ENCODE results near the gene FXYD2.

FXYD2 gene

DNA sequence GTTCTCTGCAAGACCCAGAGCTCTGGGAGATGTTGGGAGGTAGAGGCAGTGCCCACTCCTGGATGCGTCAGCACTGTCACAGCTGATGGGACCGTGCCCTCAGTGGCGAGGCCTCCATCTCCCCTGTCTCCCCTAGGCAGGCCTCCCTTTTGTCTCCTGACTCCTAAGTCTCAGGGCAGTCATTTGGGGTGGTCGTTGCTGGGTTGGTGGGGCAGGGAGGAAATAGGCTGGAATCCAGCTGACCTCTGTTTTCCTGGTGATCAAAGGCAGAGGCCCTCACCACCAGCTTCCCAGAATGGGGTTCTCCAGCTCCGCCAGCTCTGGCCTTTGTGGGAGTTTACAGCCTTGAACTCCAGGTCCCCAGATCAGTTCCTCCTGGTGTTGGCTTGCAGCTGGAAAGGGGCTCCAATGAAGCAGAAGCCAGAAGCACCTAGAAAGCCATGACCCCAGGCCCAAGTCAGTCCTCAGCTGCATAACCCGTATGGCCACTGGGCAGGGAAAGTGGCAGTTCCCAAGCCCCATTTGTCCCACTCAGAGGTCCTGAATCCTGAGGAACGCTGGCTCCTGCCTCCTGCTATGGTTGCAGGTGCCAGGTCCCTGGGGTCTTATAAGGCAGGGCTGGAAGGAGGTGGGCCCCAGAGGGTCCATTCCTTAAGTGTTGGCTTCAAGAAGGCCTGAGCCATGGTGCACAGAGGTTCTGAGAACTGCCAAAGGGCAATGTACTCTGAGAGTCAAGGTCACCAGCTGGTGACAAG is 7.3 kb upstream of the FXYD2 start:
- H3K36me3 Mint-ChIP-seq (ENCODE audit: low read depth): no peaks in the 10 kb centered on the region
- no peak overlapping the region for H3K4me3 Mint-ChIP-seq
- peaks cover 3% of the 10 kb centered on the region for H3K27me3 Mint-ChIP-seq (ENCODE audit: low read depth)
- TF ChIP-seq, protein P1, sequence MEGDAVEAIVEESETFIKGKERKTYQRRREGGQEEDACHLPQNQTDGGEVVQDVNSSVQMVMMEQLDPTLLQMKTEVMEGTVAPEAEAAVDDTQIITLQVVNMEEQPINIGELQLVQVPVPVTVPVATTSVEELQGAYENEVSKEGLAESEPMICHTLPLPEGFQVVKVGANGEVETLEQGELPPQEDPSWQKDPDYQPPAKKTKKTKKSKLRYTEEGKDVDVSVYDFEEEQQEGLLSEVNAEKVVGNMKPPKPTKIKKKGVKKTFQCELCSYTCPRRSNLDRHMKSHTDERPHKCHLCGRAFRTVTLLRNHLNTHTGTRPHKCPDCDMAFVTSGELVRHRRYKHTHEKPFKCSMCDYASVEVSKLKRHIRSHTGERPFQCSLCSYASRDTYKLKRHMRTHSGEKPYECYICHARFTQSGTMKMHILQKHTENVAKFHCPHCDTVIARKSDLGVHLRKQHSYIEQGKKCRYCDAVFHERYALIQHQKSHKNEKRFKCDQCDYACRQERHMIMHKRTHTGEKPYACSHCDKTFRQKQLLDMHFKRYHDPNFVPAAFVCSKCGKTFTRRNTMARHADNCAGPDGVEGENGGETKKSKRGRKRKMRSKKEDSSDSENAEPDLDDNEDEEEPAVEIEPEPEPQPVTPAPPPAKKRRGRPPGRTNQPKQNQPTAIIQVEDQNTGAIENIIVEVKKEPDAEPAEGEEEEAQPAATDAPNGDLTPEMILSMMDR (IDR thresholded peaks at IDR 0.05; ENCODE audit: unreplicated experiment in 3 of 3): no peak
- peak overlapping the region in 2 of 3 experiments; percentile 74 to 99 for H3K27ac Mint-ChIP-seq
- H3K9me3 Mint-ChIP-seq: no peaks in the 10 kb centered on the region
- H3K4me1 Mint-ChIP-seq: peaks cover 40% of the 10 kb centered on the region

DNA sequence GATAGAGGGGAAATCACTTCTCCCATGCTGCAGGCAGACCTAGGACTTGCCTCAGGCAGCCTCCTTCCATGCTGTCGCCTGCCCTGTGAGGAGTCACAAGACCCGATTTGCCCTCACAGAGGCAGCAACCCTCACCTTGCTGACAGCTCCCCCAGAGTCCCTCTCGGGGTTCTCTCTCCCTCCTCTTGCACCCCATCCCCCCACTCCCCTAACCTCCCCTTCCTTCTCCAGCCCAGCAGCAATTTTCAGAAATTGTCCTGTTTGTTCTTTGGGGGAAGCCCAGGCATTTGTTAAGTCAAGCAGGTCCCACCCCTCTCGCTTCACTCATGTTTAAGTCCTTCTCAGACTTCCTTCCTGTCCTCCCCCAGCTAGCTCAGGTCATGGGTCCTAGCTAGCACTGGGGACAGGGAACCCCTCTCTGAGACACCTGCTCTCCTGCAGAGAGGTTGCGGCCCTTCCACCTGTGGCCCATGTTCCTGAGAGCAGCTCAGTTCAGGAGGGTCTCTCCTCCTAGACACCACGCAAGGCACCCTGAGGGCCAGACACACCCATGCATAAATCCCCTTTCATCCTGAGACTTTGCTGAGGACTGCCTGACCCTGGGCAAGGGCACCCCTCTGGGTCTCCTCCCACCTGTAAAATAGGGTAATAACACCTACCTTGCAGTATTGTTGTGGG is 6.3 kb upstream of the FXYD2 start:
- Mint-ChIP-seq H3K36me3 (ENCODE audit: low read depth) (no peaks in the 10 kb centered on the region), H3K4me3 (no peak overlapping the region), H3K4me1 (peaks cover 48% of the 10 kb centered on the region), H3K27me3 (ENCODE audit: low read depth) (peaks cover 9% of the 10 kb centered on the region), H3K9me3 (no peaks in the 10 kb centered on the region), H3K27ac (peak overlapping the region; percentile 74 to 91 (median 76))
- TF ChIP-seq, protein P1 (IDR thresholded peaks at IDR 0.05; ENCODE audit: unreplicated experiment in 3 of 3): no peak

DNA sequence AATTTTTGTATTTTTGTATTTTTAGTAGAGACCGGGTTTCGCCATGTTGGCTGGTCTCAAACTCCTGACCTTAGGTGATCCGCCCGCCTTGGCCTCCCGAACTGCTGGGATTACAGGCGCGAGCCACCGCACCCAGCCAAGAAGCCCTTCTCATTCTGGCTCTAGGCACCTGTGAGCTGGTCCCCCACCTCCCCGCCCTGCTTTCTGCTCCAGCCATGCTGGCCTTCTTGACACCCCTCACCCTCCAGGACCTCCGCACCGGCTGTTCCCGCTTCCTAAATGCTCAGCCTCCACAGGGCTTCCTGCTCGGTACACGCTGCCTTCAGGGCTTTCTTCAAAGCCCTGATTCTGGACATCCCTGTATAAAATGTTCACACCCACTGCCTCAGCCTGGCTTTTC is 5.5 kb upstream of the FXYD2 start:
- Mint-ChIP-seq H3K9me3 (no peaks in the 10 kb centered on the region), H3K4me1 (peaks cover 53% of the 10 kb centered on the region), H3K4me3 (no peak overlapping the region), H3K27ac (peak overlapping the region; percentile 74 to 91 (median 76)), H3K27me3 (ENCODE audit: low read depth) (peaks cover 12% of the 10 kb centered on the region), H3K36me3 (ENCODE audit: low read depth) (no peaks in the 10 kb centered on the region)
- TF ChIP-seq, protein P1 (IDR thresholded peaks at IDR 0.05; ENCODE audit: unreplicated experiment in 3 of 3): no peak

DNA sequence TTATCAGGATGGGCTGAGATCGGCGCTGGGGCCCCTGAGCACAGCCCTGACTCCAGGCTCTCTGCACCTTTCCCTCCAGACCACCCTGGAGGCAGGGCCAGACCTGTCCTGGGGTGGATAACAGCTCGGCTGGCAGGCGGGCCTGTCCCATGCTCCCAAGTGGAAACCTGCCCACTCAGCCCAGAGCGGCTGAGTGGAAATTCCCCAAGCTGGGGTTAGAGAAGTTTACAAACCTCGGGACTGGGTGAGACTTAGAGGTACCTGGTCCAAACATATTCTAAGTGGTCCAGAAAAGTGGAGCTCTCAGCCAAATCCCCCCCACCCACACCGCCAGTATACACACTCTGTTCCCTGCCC is 4.8 kb upstream of the FXYD2 start:
- TF ChIP-seq, protein P1 (IDR thresholded peaks at IDR 0.05; ENCODE audit: unreplicated experiment in 3 of 3): no peak
- no peak overlapping the region for H3K4me3 Mint-ChIP-seq
- peaks cover 58% of the 10 kb centered on the region for H3K4me1 Mint-ChIP-seq
- peak overlapping the region in 1 of 3 experiments; percentile 27 for H3K27ac Mint-ChIP-seq
- H3K27me3 Mint-ChIP-seq (ENCODE audit: low read depth): peaks cover 12% of the 10 kb centered on the region
- H3K36me3 Mint-ChIP-seq (ENCODE audit: low read depth): no peaks in the 10 kb centered on the region
- H3K9me3 Mint-ChIP-seq: no peaks in the 10 kb centered on the region

DNA sequence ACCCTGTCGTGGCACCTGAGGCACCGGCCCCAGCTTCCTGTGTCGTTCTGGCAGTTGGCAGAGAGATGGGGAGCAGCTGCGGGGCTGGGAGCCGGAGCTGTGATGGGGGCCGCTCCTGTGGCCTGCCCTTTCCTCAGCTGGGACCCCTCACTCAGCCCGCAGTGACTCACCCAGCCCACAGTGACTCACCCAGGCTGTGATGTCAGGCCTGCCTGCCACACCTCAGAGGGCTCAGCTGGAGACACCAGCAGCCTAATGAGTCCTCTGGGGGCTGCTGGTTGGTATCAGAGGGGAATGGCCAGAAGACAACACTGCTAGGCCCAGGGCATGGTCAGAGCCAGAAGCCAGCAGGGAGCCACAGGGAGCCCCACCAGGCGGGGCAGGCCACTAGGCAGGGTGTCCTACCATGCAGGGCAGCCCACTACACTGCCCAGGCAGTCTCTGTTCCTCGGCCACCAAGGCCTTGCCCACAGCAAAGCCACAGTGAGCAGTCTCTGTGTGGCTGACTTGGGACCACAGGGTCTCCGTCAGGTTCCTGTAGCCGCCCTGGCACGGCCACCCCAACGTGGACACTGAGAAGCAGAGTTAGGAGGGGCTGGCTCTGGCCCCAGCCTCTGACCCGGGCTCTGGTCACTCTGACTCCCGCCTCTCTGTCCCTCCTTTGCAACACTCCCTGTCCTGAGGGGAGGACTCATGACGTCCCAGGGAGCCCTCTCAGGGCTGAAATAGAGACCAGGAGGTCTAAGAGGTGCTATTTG is 4.2 kb upstream of the FXYD2 start:
- TF ChIP-seq, protein P1 (IDR thresholded peaks at IDR 0.05; ENCODE audit: unreplicated experiment in 3 of 3): no peak
- Mint-ChIP-seq H3K9me3 (no peaks in the 10 kb centered on the region), H3K27me3 (ENCODE audit: low read depth) (peaks cover 12% of the 10 kb centered on the region), H3K4me3 (no peak overlapping the region), H3K36me3 (ENCODE audit: low read depth) (no peaks in the 10 kb centered on the region), H3K27ac (peak overlapping the region in 1 of 3 experiments; percentile 56), H3K4me1 (peaks cover 59% of the 10 kb centered on the region)
